GM18508 (cell line): ENCODE results near the gene MYO7B.

Experiments
- ATAC-seq: cut with Tn5 transposase; IDR thresholded peaks from one replicate; pipeline ENCODE4 v1.9.1; 2021; ENCODE audit warnings: moderate number of reproducible peaks; ENCODE audit not compliant: insufficient read depth, unreplicated experiment

Gene MYO7B

GRCh38 chr2:127655209-127656073, 120.0 kb downstream of the MYO7B start:
- no peak for ATAC-seq

- ATAC-seq, result no peak
These were observed 121.2 kb downstream of the MYO7B start for GRCh38 chr2:127656569-127657231.

- no peak for ATAC-seq
These were observed 121.7 kb downstream of the MYO7B start for GRCh38 chr2:127657232-127657595.

GRCh38 chr2:127658146-127658545, 122.7 kb downstream of the MYO7B start:
- no peak for ATAC-seq

GRCh38 chr2:127658641-127659407, 123.3 kb downstream of the MYO7B start:
- no peak for ATAC-seq

GRCh38 chr2:127659408-127660290, 124.2 kb downstream of the MYO7B start:
- no peak for ATAC-seq

GRCh38 chr2:127660291-127660578, 124.8 kb downstream of the MYO7B start:
- ATAC-seq, result no peak

GRCh38 chr2:127661072-127661649, 125.7 kb downstream of the MYO7B start:
- ATAC-seq, result no peak

GRCh38 chr2:127661949-127662510, 126.5 kb downstream of the MYO7B start:
- no peak for ATAC-seq

- no peak for ATAC-seq
These were observed 127.6 kb downstream of the MYO7B start for GRCh38 chr2:127662937-127663565.

- ATAC-seq, result no peak
These were observed 128.1 kb downstream of the MYO7B start for GRCh38 chr2:127663566-127664064.

- ATAC-seq, result no peak
These were observed 128.8 kb downstream of the MYO7B start for GRCh38 chr2:127664065-127664894.

GRCh38 chr2:127664895-127665225, 129.4 kb downstream of the MYO7B start:
- no peak for ATAC-seq

GRCh38 chr2:127665267-127665893, 129.9 kb downstream of the MYO7B start:
- no peak for ATAC-seq

- no peak for ATAC-seq
These were observed 133.6 kb downstream of the MYO7B start for GRCh38 chr2:127669056-127669455.

- no peak for ATAC-seq
These were observed 134.8 kb downstream of the MYO7B start for GRCh38 chr2:127670055-127670956.

- no peak for ATAC-seq
These were observed 135.4 kb downstream of the MYO7B start for GRCh38 chr2:127670957-127671290.
